PC-9 (cell line): ENCODE measurements around the gene IP6K3. TPM values are rescaled to one million over a fixed set of nuclear protein-coding genes. Genes with fewer than 3 reads are reported as not detected.

Source experiments
- BruUV-seq: library from RNA; stranded (reverse); fragments of 400-500 nt; replicated peaks from 2 replicates; lab custom pipeline; 2021; lab: Mats Ljungman, UMichigan
- CTCF ChIA-PET: fragments of 300-600 bp; sonication (Branson Sonifier 250); formaldehyde crosslinking; loops from one replicate; lab custom pipeline; 2022; ENCODE audit warnings: antibody characterized with exemption; lab: Charles Lee
- POLR2A ChIA-PET: fragments of 300-600 bp; sonication (Branson Sonifier 250); formaldehyde crosslinking; loops from one replicate; lab custom pipeline; 2022; ENCODE audit warnings: antibody characterized with exemption; ENCODE audit not compliant: unreplicated experiment; lab: Charles Lee
- DNase-seq, 2 experiments: peaks; one replicate each; pipeline versions ENCODE4 v3.0.0 to v3.0.0-alpha.2; 2015 to 2022; ENCODE audit warnings: mixed read lengths in 1 of 2
- H2AFZ ChIP-seq: fragments of 200-600 bp; sonication (generic); 2 replicates; pipeline ENCODE4 v1.8.1; 2017; ENCODE audit warnings: antibody characterized with exemption
- H3F3A ChIP-seq: fragments of 200-600 bp; sonication (generic); 2 replicates; pipeline ENCODE4 v1.8.1; 2017; ENCODE audit warnings: antibody characterized with exemption, mild to moderate bottlenecking, low read depth; ENCODE audit not compliant: insufficient read depth
- H3K27ac ChIP-seq: fragments of 200-600 bp; sonication (generic); 2 replicates; pipeline ENCODE4 v1.6.1; 2016; ENCODE audit warnings: mixed run types
- H3K27me3 ChIP-seq: fragments of 200-600 bp; sonication (generic); 2 replicates; pipeline ENCODE4 v1.6.1; 2016; ENCODE audit warnings: low read depth, mixed run types; ENCODE audit not compliant: insufficient read depth
- H3K36me3 ChIP-seq: fragments of 200-600 bp; sonication (generic); 2 replicates; pipeline ENCODE4 v1.6.1; 2016; ENCODE audit warnings: low read depth, mixed run types
- H3K4me1 ChIP-seq: fragments of 200-600 bp; sonication (generic); replicated peaks from 2 replicates; pipeline ENCODE4 v1.6.1; 2016; ENCODE audit warnings: mixed run types; ENCODE audit not compliant: insufficient read depth
- H3K4me2 ChIP-seq: fragments of 200-600 bp; sonication (generic); 2 replicates; pipeline ENCODE4 v1.6.1; 2017; ENCODE audit warnings: mixed run types
- H3K4me3 ChIP-seq: fragments of 200-600 bp; sonication (generic); 2 replicates; pipeline ENCODE4 v1.6.1; 2016; ENCODE audit warnings: mixed run types
- H3K79me2 ChIP-seq: fragments of 200-600 bp; sonication (generic); 2 replicates; pipeline ENCODE4 v1.6.1; 2017; ENCODE audit warnings: low read depth, mixed run types
- H3K9me2 ChIP-seq: fragments of 200-600 bp; sonication (generic); 2 replicates; pipeline ENCODE4 v1.8.1; 2017; ENCODE audit warnings: mild to moderate bottlenecking; ENCODE audit not compliant: insufficient read depth
- H3K9me3 ChIP-seq: fragments of 200-600 bp; sonication (generic); 2 replicates; pipeline ENCODE4 v1.8.1; 2016; ENCODE audit warnings: low read depth; ENCODE audit not compliant: insufficient read depth
- H4K20me1 ChIP-seq: fragments of 200-600 bp; sonication (generic); 2 replicates; pipeline ENCODE4 v1.8.1; 2017; ENCODE audit not compliant: insufficient read depth
- EZH2 ChIP-seq: fragments of 200-600 bp; sonication (generic); IDR thresholded peaks from 2 replicates; pipeline ENCODE4 v1.8.0; 2017; ENCODE audit warnings: antibody characterized with exemption, low read depth
- intact Hi-C: fragments of 100-400 bp; cut with micrococcal nuclease; formaldehyde crosslinking; loops from one replicate; pipeline ENCODE4 v1.10.0; 2022; ENCODE audit not compliant: unreplicated experiment
- total RNA-seq: library from RNA; stranded (reverse); gene quantifications from 2 replicates; pipeline ENCODE4 v1.2.3, GENCODE V29; 2021
- TF ChIP-seq, protein P1 (sequence below): fragments of 200-600 bp; sonication (generic); conservative IDR thresholded peaks from 2 replicates; pipeline ENCODE4 v1.6.1; 2017; ENCODE audit warnings: mixed run types, antibody characterized with exemption, mild to moderate bottlenecking, moderate library complexity

Gene IP6K3
- total RNA-seq, 1 experiment from 2014 or later: not detected

DNA sequence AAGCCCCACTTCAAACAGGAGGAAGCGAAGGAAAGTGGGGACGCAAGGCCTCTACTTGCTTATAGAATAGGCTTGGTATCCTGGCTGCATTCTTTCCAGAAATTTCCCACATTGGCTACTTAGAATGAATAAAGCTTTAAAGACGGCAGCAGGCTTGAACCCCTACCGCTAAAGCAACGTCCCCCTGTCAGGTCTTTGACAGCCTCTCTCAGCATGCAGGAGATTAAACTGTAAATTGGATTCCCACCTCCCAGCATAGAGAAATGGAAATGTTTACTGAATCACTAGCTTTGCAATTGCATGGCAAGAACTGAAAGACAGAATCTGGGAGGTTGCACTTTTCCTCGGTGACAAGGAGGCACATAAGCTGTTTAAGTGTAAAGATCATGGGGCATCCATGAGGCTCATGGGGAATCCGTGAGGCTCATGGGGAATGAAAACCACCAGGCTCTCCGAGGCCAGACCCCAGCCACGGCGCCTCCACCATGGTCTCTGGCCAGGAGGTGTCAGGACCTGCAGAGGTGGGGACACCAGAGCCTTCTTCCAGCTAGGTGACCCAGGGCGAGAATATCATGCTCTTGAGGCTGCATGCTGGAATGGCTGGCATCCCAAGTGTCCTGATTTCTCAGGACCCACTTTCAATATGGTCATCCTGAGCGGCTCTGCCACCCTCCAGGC, 31.9 kb upstream of the IP6K3 start:
- Histone ChIP-seq H3K9me3 (no peaks in the 10 kb centered on the region), H2AFZ (no peak overlapping the region), H4K20me1 (no peaks in the 10 kb centered on the region; the same call in 1 of the 2 replicates), H3K9me2 (no peaks in the 10 kb centered on the region), H3F3A (peaks cover 29% of the 10 kb centered on the region), H3K4me3 (no peak overlapping the region), H3K4me2 (no peak overlapping the region), H3K4me1 (peaks cover 31% of the 10 kb centered on the region), H3K79me2 (peaks cover 8% of the 10 kb centered on the region; the same call in 1 of the 2 replicates), H3K27ac (no peak overlapping the region), H3K27me3 (no peaks in the 10 kb centered on the region), H3K36me3 (peaks cover 40% of the 10 kb centered on the region)
- ChIA-PET CTCF (no interaction called here), POLR2A (no interaction called here)
- no peak for TF ChIP-seq EZH2
- TF ChIP-seq, protein P1, sequence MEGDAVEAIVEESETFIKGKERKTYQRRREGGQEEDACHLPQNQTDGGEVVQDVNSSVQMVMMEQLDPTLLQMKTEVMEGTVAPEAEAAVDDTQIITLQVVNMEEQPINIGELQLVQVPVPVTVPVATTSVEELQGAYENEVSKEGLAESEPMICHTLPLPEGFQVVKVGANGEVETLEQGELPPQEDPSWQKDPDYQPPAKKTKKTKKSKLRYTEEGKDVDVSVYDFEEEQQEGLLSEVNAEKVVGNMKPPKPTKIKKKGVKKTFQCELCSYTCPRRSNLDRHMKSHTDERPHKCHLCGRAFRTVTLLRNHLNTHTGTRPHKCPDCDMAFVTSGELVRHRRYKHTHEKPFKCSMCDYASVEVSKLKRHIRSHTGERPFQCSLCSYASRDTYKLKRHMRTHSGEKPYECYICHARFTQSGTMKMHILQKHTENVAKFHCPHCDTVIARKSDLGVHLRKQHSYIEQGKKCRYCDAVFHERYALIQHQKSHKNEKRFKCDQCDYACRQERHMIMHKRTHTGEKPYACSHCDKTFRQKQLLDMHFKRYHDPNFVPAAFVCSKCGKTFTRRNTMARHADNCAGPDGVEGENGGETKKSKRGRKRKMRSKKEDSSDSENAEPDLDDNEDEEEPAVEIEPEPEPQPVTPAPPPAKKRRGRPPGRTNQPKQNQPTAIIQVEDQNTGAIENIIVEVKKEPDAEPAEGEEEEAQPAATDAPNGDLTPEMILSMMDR: no peak
- DNase-seq: no peak
- BruUV-seq: no TSS peak
- intact Hi-C loops: loop anchor here (5.0 kb wide), 1 partner anchor 576 kb away; the partner anchor contains the start of genes HSD17B8, RXRB and SLC39A7

DNA sequence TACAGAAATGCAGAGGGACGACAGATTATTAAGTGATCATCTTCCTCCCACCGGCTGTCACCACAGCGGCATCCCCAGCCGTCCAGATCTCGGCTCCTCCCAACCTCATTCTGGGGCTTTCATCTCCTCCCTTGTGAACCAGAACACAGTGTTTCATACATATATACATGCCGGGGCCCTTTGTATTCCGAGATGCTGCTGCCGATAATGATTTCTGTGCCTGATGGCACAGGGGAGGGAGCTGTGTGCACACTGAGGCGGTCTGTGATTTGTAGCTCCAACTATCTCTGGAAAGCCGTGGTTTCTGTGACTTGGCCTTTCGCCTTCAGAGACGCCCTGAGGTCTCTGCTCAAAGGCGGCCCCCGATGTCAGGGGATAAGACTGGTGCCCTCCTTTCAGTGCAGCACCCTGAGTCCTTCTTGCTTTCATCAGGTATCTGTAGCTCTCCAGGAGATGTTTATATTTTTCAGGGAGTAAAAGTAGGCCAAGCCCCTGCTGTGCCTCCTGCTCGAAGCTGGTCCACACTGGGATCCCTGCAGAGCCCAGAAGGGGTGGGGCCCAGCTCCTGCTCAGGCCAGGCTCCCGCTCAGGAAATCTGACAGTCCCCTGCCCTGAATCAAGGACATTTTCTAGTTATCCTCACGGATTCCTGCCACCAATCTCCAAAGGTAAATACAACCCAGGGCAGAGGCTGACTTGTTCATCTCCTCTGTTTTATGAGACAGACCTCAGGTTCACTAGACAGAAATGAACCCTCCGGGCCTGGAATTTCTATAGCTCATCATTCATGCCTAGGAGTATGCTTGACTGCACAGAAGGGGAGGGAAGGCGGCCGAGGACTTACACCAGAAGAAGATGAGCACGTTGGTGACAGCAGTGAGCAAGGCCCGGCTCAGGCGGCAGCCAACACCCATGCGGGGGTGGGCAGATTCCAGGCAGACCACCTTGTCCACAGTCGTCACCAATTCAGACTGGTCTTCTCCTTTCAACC, 31.0 kb upstream of the IP6K3 start:
- Histone ChIP-seq H3K27ac (no peak overlapping the region), H3K9me3 (no peaks in the 10 kb centered on the region), H3K79me2 (peaks cover 8% of the 10 kb centered on the region; the same call in 1 of the 2 replicates), H2AFZ (no peak overlapping the region), H3K4me1 (peaks cover 25% of the 10 kb centered on the region), H3K4me2 (no peak overlapping the region), H3K36me3 (peaks cover 42% of the 10 kb centered on the region), H3K27me3 (no peaks in the 10 kb centered on the region), H3K9me2 (no peaks in the 10 kb centered on the region), H3F3A (peaks cover 29% of the 10 kb centered on the region), H3K4me3 (no peak overlapping the region), H4K20me1 (no peaks in the 10 kb centered on the region; the same call in 1 of the 2 replicates)
- DNase-seq: no peak
- no TSS peak for BruUV-seq
- intact Hi-C loops: loop anchor here (5.0 kb wide), 1 partner anchor 575 kb away; the partner anchor contains the start of genes HSD17B8, RXRB and SLC39A7
- ChIA-PET CTCF (no interaction called here), POLR2A (no interaction called here)
- TF ChIP-seq EZH2: no peak
- TF ChIP-seq, protein P1: no peak

DNA sequence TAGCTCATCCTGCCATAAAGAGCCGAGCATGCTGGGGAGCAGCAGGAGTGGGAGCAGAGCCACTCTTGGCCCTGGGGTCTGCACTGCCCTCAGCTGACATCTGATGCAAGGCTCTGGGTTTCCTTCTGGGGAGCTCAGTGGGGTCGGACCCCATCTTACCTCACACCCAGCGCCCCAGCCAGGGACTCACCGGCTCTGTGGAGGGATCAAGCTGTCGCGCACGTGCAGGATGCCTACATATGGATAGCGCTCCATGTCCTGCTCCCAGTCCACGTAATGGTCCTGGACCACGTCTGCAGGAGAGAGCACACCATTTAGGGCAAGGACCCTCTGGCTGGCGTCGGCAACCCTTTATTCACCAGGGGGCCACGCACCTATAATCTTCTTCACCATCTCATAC, 30.1 kb upstream of the IP6K3 start:
- ChIA-PET POLR2A (interaction anchor here (0.7 kb wide), 1 partner anchor 29 kb away, joined by 3 read pairs; no protein-coding TSS in a partner anchor), CTCF (no interaction called here)
- H3K9me3 ChIP-seq: no peaks in the 10 kb centered on the region
- TF ChIP-seq, protein P1: no peak
- no peak for TF ChIP-seq EZH2
- no peaks in the 10 kb centered on the region for H3K9me2 ChIP-seq
- peaks cover 42% of the 10 kb centered on the region for H3K36me3 ChIP-seq
- H3K27me3 ChIP-seq: no peaks in the 10 kb centered on the region
- peaks cover 8% of the 10 kb centered on the region; the same call in 1 of the 2 replicates for H3K79me2 ChIP-seq
- H3F3A ChIP-seq: peaks cover 29% of the 10 kb centered on the region
- H3K4me2 ChIP-seq: no peak overlapping the region
- intact Hi-C loops: loop anchor here (5.0 kb wide), 1 partner anchor 574 kb away; the partner anchor contains the start of genes HSD17B8, RXRB and SLC39A7
- no TSS peak for BruUV-seq
- H2AFZ ChIP-seq: no peak overlapping the region
- H3K4me3 ChIP-seq: no peak overlapping the region
- peaks cover 25% of the 10 kb centered on the region for H3K4me1 ChIP-seq
- no peak overlapping the region for H3K27ac ChIP-seq
- no peak for DNase-seq
- peaks cover 5% of the 10 kb centered on the region; the same call in 1 of the 2 replicates for H4K20me1 ChIP-seq
